OCI-LY3 (cell line): ENCODE data around the gene PPARG.

Experiments used
- EZH2phosphoT487 ChIP-seq: fragments of 200-600 bp; shearing (Covaris generic); IDR thresholded peaks from 2 replicates; pipeline ENCODE4 v1.6.1; 2018; ENCODE audit warnings: antibody characterized with exemption, mixed run types, low read depth
- TF ChIP-seq, protein P1 (sequence below): fragments of 200-600, 300-600 bp; sonication (generic); IDR thresholded peaks from 2 replicates; pipeline ENCODE4 v1.5.1; 2014; ENCODE audit warnings: antibody characterized with exemption, low read length, low read depth

GRCh38 chr3:12463686-12464085 lies 174.8 kb downstream of the PPARG start:
- TF ChIP-seq, protein P1, sequence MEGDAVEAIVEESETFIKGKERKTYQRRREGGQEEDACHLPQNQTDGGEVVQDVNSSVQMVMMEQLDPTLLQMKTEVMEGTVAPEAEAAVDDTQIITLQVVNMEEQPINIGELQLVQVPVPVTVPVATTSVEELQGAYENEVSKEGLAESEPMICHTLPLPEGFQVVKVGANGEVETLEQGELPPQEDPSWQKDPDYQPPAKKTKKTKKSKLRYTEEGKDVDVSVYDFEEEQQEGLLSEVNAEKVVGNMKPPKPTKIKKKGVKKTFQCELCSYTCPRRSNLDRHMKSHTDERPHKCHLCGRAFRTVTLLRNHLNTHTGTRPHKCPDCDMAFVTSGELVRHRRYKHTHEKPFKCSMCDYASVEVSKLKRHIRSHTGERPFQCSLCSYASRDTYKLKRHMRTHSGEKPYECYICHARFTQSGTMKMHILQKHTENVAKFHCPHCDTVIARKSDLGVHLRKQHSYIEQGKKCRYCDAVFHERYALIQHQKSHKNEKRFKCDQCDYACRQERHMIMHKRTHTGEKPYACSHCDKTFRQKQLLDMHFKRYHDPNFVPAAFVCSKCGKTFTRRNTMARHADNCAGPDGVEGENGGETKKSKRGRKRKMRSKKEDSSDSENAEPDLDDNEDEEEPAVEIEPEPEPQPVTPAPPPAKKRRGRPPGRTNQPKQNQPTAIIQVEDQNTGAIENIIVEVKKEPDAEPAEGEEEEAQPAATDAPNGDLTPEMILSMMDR, result no peak
- TF ChIP-seq EZH2phosphoT487, result no peak
